H1 (cell line): ENCODE measurements around the gene ANXA4.

Experiments used
- CEBPB ChIP-seq: IDR thresholded peaks from 2 replicates; pipeline ENCODE4 v1.6.1; 2012; ENCODE audit warnings: low read depth, low read length
- HDAC6 ChIP-seq: IDR thresholded peaks from one replicate; pipeline ENCODE4 v1.7.1; 2012; ENCODE audit warnings: low read depth, mild to moderate bottlenecking, inconsistent platforms, low read length, moderate library complexity
- POLR2A ChIP-seq, 2 experiments: IDR thresholded peaks; 1 replicate in 1 of 2; 2 replicates in 1 of 2; pipeline ENCODE4 v1.6.1; 2011; ENCODE audit warnings: low read depth in 2 of 2, low read length in 2 of 2, mild to moderate bottlenecking in 2 of 2; ENCODE audit errors: control extremely low read depth in 1 of 2
- POLR2AphosphoS5 ChIP-seq: IDR thresholded peaks from 2 replicates; pipeline ENCODE4 v1.6.1; 2011; ENCODE audit warnings: low read depth, low read length
- POU5F1 ChIP-seq: IDR thresholded peaks from 2 replicates; pipeline ENCODE4 v1.6.1; 2011; ENCODE audit warnings: low read depth, mild to moderate bottlenecking, low read length, moderate library complexity
- RFX5 ChIP-seq: IDR thresholded peaks from 2 replicates; pipeline ENCODE4 v1.6.1; 2011; ENCODE audit warnings: low read depth, low read length, improper control_type of control experiment, borderline replicate concordance
- TAF1 ChIP-seq: IDR thresholded peaks from 2 replicates; pipeline ENCODE4 v1.6.1; 2011; ENCODE audit warnings: mild to moderate bottlenecking, low read depth, low read length
- TF ChIP-seq, protein P1 (sequence below), 3 experiments: IDR thresholded peaks; 1 replicate in 2 of 3; 2 replicates in 1 of 3; pipeline versions ENCODE4 v1.5.1 to v1.6.1; 2011; ENCODE audit warnings: low read length in 3 of 3, mild to moderate bottlenecking in 3 of 3, inconsistent platforms in 2 of 3, low read depth in 1 of 3, moderate library complexity in 1 of 3; ENCODE audit not compliant: insufficient read depth in 1 of 3; ENCODE audit errors: control extremely low read depth in 1 of 3
- TF ChIP-seq, protein P2 (sequence below): IDR thresholded peaks from 2 replicates; pipeline ENCODE4 v1.6.1; 2012; ENCODE audit warnings: inconsistent platforms

DNA sequence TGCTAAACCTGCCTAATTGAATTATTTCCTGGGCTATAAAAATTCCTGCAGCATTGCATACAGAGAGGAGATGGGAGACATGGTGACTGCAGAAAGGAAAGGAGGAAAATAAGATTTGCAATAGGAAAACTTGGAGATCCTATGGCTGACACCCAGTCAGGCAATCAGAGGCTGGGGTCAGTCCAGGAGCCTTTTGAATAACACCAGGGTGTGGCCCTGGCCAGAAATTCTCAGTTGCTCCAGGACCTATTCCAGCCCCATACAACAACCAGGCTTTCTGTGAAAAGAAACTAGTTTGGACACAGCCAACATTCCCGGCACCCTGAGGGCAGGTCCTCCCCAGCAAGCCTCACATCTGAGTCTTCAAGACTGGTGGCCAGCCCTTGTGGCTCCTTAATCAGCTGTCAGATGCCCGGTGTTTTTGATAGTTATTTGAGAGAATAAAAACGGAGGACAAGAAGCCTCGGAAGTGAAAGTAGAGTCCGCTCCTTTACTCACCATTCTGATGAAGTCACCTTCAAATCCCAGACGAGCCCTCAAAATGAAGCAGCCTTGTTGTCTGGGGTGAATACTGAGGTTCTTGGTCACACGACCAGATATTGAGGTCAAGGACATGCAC, 56.5 kb downstream of the ANXA4 start:
- TF ChIP-seq TAF1 (no peak), POU5F1 (no peak), CEBPB (no peak), POLR2AphosphoS5 (no peak), POLR2A (IDR thresholded peaks at IDR 0.05; ENCODE audit: control extremely low read depth in 1 of 2, low read depth in 2 of 2, low read length in 2 of 2) (no peak), HDAC6 (no peak), RFX5 (no peak)
- TF ChIP-seq, protein P1, sequence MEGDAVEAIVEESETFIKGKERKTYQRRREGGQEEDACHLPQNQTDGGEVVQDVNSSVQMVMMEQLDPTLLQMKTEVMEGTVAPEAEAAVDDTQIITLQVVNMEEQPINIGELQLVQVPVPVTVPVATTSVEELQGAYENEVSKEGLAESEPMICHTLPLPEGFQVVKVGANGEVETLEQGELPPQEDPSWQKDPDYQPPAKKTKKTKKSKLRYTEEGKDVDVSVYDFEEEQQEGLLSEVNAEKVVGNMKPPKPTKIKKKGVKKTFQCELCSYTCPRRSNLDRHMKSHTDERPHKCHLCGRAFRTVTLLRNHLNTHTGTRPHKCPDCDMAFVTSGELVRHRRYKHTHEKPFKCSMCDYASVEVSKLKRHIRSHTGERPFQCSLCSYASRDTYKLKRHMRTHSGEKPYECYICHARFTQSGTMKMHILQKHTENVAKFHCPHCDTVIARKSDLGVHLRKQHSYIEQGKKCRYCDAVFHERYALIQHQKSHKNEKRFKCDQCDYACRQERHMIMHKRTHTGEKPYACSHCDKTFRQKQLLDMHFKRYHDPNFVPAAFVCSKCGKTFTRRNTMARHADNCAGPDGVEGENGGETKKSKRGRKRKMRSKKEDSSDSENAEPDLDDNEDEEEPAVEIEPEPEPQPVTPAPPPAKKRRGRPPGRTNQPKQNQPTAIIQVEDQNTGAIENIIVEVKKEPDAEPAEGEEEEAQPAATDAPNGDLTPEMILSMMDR (IDR thresholded peaks at IDR 0.05; ENCODE audit: control extremely low read depth in 1 of 3, insufficient read depth in 1 of 3, low read depth in 1 of 3, low read length in 3 of 3): no peak
- TF ChIP-seq, protein P2, sequence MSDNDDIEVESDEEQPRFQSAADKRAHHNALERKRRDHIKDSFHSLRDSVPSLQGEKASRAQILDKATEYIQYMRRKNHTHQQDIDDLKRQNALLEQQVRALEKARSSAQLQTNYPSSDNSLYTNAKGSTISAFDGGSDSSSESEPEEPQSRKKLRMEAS: no peak
